ENCODE results near the gene TIMM23. TPM values are rescaled to one million over a fixed set of nuclear protein-coding genes. Genes with fewer than 3 reads are reported as not detected.
"Not testable (repeated sequence)": the region's sequence is repeated elsewhere in the genome, so short reads cannot be mapped to it uniquely, and the experiment has no call there.

TIMM23 gene
- total RNA-seq, 1 donor, result 62.6 TPM

DNA sequence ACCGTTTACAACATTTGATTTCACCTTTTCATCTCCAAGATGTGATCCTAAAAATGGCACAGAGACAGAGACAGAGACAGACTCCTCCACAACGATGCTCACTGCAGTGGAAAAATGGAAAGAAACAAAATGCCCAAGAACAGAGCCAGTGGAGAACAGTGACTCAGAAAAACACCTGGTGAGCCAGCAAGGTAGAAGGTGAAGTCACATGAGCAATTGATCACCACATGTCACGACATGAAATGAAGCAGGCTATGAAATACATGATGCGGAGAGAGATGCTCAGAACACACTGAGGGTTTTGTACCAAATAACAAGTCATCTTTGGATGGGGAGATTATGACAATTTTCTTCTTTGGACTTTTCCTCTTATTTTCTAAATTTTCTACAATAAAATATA, 70.2 kb downstream of the TIMM23 start:
- Histone ChIP-seq H4K20me1 (ENCODE audit: insufficient read depth, low read length) (no peaks in the 10 kb centered on the region), H3K79me2 (ENCODE audit: insufficient read depth, low read length) (no peaks in the 10 kb centered on the region), H2AFZ (ENCODE audit: low read length) (no peak overlapping the region), H3K27me3 (ENCODE audit: insufficient read depth, low read length) (peaks cover 4% of the 10 kb centered on the region), H3K36me3 (ENCODE audit: insufficient read depth, low read length) (no peaks in the 10 kb centered on the region), H3K4me1 (ENCODE audit: insufficient read depth, low read length) (no peaks in the 10 kb centered on the region), H3K4me2 (ENCODE audit: insufficient read depth, low read length) (no peak overlapping the region), H3K9me3 (ENCODE audit: low read depth, low read length) (no peaks in the 10 kb centered on the region), H3K4me3 (ENCODE audit: insufficient read depth, low read length) (no peak overlapping the region), H3K27ac (ENCODE audit: low read depth, low read length) (no peak overlapping the region)
- no peak for DNase-seq (ENCODE audit: insufficient read length, low spot score, missing footprints)
- no peak for TF ChIP-seq CTCF (IDR thresholded peaks at IDR 0.05; ENCODE audit: extremely low read depth, low read depth, low read length)

- H2AFZ ChIP-seq (ENCODE audit: low read length), result no peak within 1 kb of the TSS
- H3K79me2 ChIP-seq (ENCODE audit: insufficient read depth, low read length), result no peaks in the 10 kb centered on the region
- H3K4me1 ChIP-seq (ENCODE audit: insufficient read depth, low read length), result no peaks in the 10 kb centered on the region
- DNase-seq (ENCODE audit: insufficient read length, low spot score, missing footprints), result no peak
- H4K20me1 ChIP-seq (ENCODE audit: insufficient read depth, low read length), result no peaks in the 10 kb centered on the region
- H3K36me3 ChIP-seq (ENCODE audit: insufficient read depth, low read length), result no peaks in the 10 kb centered on the region
- H3K27ac ChIP-seq (ENCODE audit: low read depth, low read length), result no peak within 1 kb of the TSS
- H3K27me3 ChIP-seq (ENCODE audit: insufficient read depth, low read length), result peaks cover 4% of the 10 kb centered on the region
- H3K4me2 ChIP-seq (ENCODE audit: insufficient read depth, low read length), result no peak within 1 kb of the TSS
- H3K4me3 ChIP-seq (ENCODE audit: insufficient read depth, low read length), result no peak within 1 kb of the TSS
- no peaks in the 10 kb centered on the region for H3K9me3 ChIP-seq (ENCODE audit: low read depth, low read length)
- TF ChIP-seq CTCF (IDR thresholded peaks at IDR 0.05; ENCODE audit: extremely low read depth, low read depth, low read length), result no peak
Observed at GRCh38 chr10:46046261-46046660, 74.0 kb downstream of the TIMM23 start, which contains the start of gene MSMB. TSS of gene MSMB (minus strand) at chr10:46046269. CDS start at chr10:46046237, 32 bp downstream.

- DNase-seq (ENCODE audit: insufficient read length, low spot score, missing footprints), result no peak
- no peaks in the 10 kb centered on the region for H3K9me3 ChIP-seq (ENCODE audit: low read depth, low read length)
- TF ChIP-seq CTCF (IDR thresholded peaks at IDR 0.05; ENCODE audit: extremely low read depth, low read depth, low read length), result no peak
- H3K27ac ChIP-seq (ENCODE audit: low read depth, low read length), result no peak overlapping the region
- H3K4me2 ChIP-seq (ENCODE audit: insufficient read depth, low read length), result no peak overlapping the region
- H3K36me3 ChIP-seq (ENCODE audit: insufficient read depth, low read length), result no peaks in the 10 kb centered on the region
- H3K27me3 ChIP-seq (ENCODE audit: insufficient read depth, low read length), result peaks cover 4% of the 10 kb centered on the region
- no peaks in the 10 kb centered on the region for H3K79me2 ChIP-seq (ENCODE audit: insufficient read depth, low read length)
- H2AFZ ChIP-seq (ENCODE audit: low read length), result no peak overlapping the region
- no peaks in the 10 kb centered on the region for H3K4me1 ChIP-seq (ENCODE audit: insufficient read depth, low read length)
- H4K20me1 ChIP-seq (ENCODE audit: insufficient read depth, low read length), result no peaks in the 10 kb centered on the region
- H3K4me3 ChIP-seq (ENCODE audit: insufficient read depth, low read length), result no peak overlapping the region
Observed at GRCh38 chr10:46048152-46048551, 75.9 kb downstream of the TIMM23 start.

DNA sequence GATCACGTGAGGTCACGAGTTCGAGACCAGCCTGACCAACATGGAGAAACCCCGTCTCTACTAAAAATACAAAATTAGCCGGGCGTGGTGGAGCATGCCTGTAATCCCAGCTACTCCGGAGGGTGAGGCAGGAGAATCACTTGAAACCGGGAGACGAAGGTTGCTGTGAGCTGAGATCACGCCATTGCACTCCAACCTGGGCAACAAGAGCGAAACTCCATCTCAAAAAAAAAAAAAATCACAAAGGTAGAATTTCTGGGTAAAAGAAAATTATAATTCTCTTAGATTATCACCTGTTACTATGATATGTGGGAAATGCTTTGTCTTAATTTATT, 77.2 kb downstream of the TIMM23 start:
- H3K79me2 ChIP-seq (ENCODE audit: insufficient read depth, low read length); H3K4me3 ChIP-seq (ENCODE audit: insufficient read depth, low read length); H3K36me3 ChIP-seq (ENCODE audit: insufficient read depth, low read length); H2AFZ ChIP-seq (ENCODE audit: low read length); H3K9me3 ChIP-seq (ENCODE audit: low read depth, low read length); H4K20me1 ChIP-seq (ENCODE audit: insufficient read depth, low read length); H3K27me3 ChIP-seq (ENCODE audit: insufficient read depth, low read length); H3K4me1 ChIP-seq (ENCODE audit: insufficient read depth, low read length); H3K4me2 ChIP-seq (ENCODE audit: insufficient read depth, low read length); H3K27ac ChIP-seq (ENCODE audit: low read depth, low read length); DNase-seq (ENCODE audit: insufficient read length, low spot score, missing footprints): not testable (repeated sequence)

All from osteoblast (primary cell).